ENCODE data around the gene DNASE1. TPM values are rescaled to one million over a fixed set of nuclear protein-coding genes. Genes with fewer than 3 reads are reported as not detected.

The DNASE1 gene
- total RNA-seq, 1 experiment from 2014 or later: 11.0 TPM

DNA sequence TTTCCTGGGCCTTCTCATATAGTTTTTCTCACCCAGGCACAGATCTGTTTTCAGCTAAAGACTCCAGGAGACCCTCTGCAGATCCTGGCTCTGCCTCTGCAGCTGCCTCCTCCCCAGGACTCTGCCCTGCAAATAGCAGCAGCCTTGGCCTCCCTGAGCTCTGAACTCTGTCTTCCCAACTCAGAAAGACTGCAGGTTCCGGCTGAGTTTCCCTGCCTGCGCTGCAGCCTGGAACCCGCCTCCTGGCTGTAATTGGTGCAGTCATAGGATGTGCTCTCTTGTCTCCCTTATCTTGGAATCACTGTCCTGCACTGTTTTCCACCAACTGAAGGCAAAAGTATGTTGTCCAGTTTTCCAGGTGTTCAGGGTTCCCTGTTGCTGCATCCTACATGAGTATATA is 14.3 kb upstream of the DNASE1 start:
- no TSS peak for BruUV-seq (replicated peaks)

DNA sequence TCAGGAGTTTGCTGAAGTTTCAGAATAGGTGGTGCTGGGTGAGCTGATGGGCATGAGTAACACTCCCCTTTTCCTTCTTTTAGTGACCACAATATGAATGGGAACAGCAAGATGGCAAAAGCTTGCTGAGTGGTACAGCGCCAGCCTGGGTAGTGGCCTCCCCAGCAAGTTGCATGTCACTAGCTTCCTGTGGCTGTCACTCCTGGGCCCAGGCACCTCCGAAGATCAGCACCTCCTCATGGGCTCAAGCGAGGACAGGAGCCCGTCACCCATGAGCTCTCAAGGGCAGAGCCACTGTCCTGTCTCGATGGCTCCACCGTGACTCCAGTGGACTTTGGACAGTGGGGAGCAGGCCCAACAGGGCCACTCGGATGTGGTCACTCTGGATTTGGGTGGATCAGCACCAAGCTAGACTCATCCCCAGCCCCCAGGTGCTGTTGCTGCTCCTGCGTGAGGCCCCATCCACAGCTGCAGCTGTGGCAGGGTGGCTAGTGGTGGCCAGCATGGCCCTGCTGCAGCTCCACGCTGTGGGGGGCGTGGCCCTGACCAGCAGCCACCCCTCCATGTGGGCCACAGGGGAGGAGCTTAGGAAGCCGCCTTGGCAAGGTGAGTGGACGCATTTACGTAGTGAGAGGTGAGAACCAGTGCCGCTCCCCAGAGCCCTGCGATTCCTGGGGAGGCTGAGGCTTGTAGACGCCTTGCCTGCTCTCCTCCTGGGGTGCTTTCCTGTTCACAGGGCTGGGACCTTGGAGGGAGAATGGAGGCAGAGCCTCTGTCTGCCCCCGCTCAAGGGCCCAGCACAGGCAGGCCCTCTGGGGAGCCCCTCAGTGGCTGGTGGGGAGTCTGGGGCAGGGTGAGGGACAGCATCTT is 13.6 kb upstream of the DNASE1 start:
- no peak overlapping the region for H2AFZ ChIP-seq (ENCODE audit: low read depth, low read length, poor library complexity, severe bottlenecking)
- POLR2A ChIA-PET: no interaction called here
- TF ChIP-seq EGR1 (IDR thresholded peaks at IDR 0.05; ENCODE audit: low read depth) (no peak), ELF1 (IDR thresholded peaks at IDR 0.05; ENCODE audit: borderline replicate concordance, low read depth) (no peak), JUND (IDR thresholded peaks at IDR 0.05) (no peak), POLR2A (IDR thresholded peaks at IDR 0.05; ENCODE audit: borderline replicate concordance, extremely low read depth, insufficient read depth, insufficient read length) (no peak)
- TF ChIP-seq, protein P1, sequence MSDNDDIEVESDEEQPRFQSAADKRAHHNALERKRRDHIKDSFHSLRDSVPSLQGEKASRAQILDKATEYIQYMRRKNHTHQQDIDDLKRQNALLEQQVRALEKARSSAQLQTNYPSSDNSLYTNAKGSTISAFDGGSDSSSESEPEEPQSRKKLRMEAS (IDR thresholded peaks at IDR 0.05): no peak
- CTCF ChIA-PET: interaction anchor here (0.9 kb wide), 1 partner anchor 13 kb away, joined by 3 read pairs; no protein-coding TSS in a partner anchor
- H3K4me2 ChIP-seq (ENCODE audit: low read length): no peak overlapping the region
- H3K36me3 ChIP-seq (ENCODE audit: control insufficient read depth in 1 of 2, insufficient read depth in 2 of 2, low read length in 2 of 2): no peaks in the 10 kb centered on the region
- intact Hi-C loops (cut with micrococcal nuclease): no loop called here
- no peaks in the 10 kb centered on the region for H3K27me3 ChIP-seq (ENCODE audit: insufficient read depth, low read length)
- DNase-seq (ENCODE audit: low read depth, low spot score) (no peak), ATAC-seq (no peak)
- RAD21 ChIA-PET (ENCODE audit: low non-redundant PET in 1 of 2, low total read pairs in 2 of 2, uncharacterized antibody in 2 of 2, unreplicated experiment in 2 of 2): no interaction called here
- H4K20me1 ChIP-seq (ENCODE audit: insufficient read depth): no peaks in the 10 kb centered on the region
- no TSS peak for BruUV-seq (replicated peaks)
- no peak overlapping the region for H3K27ac ChIP-seq (ENCODE audit: low read depth, low read length)
- no peaks in the 10 kb centered on the region for H3K9me3 ChIP-seq (ENCODE audit: control insufficient read depth in 1 of 2, insufficient read depth in 1 of 2, low read depth in 1 of 2, low read length in 2 of 2)
- no peak overlapping the region for H3K9ac ChIP-seq (ENCODE audit: low read length)
- H3K9me2 ChIP-seq (ENCODE audit: insufficient read depth): no peaks in the 10 kb centered on the region
- no peak overlapping the region for H3K4me3 ChIP-seq (replicated peaks in 1 of 2; ENCODE audit: low read depth in 1 of 2, low read length in 2 of 2)
- H3K79me2 ChIP-seq (ENCODE audit: insufficient read depth, low read length): no peaks in the 10 kb centered on the region
- peaks cover 33 to 35% of the 10 kb centered on the region in 2 experiments for H3K4me1 ChIP-seq (ENCODE audit: control insufficient read depth in 1 of 2, insufficient read depth in 2 of 2, low read length in 2 of 2)

More for the DNA sequence above, 14.3 kb upstream of the DNASE1 start:
- no peak overlapping the region for H3K4me2 ChIP-seq (ENCODE audit: low read length)
- no peak for DNase-seq (ENCODE audit: low read depth, low spot score)
- no peaks in the 10 kb centered on the region for H3K27me3 ChIP-seq (ENCODE audit: insufficient read depth, low read length)
- H3K79me2 ChIP-seq (ENCODE audit: insufficient read depth, low read length): no peaks in the 10 kb centered on the region
- ATAC-seq: no peak
- intact Hi-C loops (cut with micrococcal nuclease): no loop called here
- no peak overlapping the region for H3K9ac ChIP-seq (ENCODE audit: low read length)
- H3K36me3 ChIP-seq (ENCODE audit: control insufficient read depth in 1 of 2, insufficient read depth in 2 of 2, low read length in 2 of 2): no peaks in the 10 kb centered on the region
- H3K4me1 ChIP-seq (ENCODE audit: control insufficient read depth in 1 of 2, insufficient read depth in 2 of 2, low read length in 2 of 2): peaks cover 27 to 29% of the 10 kb centered on the region in 2 experiments
- RAD21 ChIA-PET (ENCODE audit: low non-redundant PET in 1 of 2, low total read pairs in 2 of 2, uncharacterized antibody in 2 of 2, unreplicated experiment in 2 of 2): no interaction called here
- POLR2A ChIA-PET: no interaction called here
- H3K27ac ChIP-seq (ENCODE audit: low read depth, low read length): no peak overlapping the region
- CTCF ChIA-PET: interaction anchor here (0.9 to 1.2 kb wide), 2 partner anchors 14 kb away, joined by 3 read pairs; no protein-coding TSS in a partner anchor
- no peaks in the 10 kb centered on the region for H4K20me1 ChIP-seq (ENCODE audit: insufficient read depth)
- no peaks in the 10 kb centered on the region for H3K9me2 ChIP-seq (ENCODE audit: insufficient read depth)
- H3K9me3 ChIP-seq (ENCODE audit: control insufficient read depth in 1 of 2, insufficient read depth in 1 of 2, low read depth in 1 of 2, low read length in 2 of 2): no peaks in the 10 kb centered on the region
- no peak overlapping the region for H2AFZ ChIP-seq (ENCODE audit: low read depth, low read length, poor library complexity, severe bottlenecking)
- TF ChIP-seq RAD21 (IDR thresholded peaks at IDR 0.05; ENCODE audit: low read depth): no peak
- TF ChIP-seq, protein P2, sequence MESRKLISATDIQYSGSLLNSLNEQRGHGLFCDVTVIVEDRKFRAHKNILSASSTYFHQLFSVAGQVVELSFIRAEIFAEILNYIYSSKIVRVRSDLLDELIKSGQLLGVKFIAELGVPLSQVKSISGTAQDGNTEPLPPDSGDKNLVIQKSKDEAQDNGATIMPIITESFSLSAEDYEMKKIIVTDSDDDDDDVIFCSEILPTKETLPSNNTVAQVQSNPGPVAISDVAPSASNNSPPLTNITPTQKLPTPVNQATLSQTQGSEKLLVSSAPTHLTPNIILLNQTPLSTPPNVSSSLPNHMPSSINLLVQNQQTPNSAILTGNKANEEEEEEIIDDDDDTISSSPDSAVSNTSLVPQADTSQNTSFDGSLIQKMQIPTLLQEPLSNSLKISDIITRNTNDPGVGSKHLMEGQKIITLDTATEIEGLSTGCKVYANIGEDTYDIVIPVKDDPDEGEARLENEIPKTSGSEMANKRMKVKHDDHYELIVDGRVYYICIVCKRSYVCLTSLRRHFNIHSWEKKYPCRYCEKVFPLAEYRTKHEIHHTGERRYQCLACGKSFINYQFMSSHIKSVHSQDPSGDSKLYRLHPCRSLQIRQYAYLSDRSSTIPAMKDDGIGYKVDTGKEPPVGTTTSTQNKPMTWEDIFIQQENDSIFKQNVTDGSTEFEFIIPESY (IDR thresholded peaks at IDR 0.05; ENCODE audit: extremely low read depth, insufficient replicate concordance, low read length): no peak
- TF ChIP-seq CEBPB (IDR thresholded peaks at IDR 0.05; ENCODE audit: low read depth): no peak
- TF ChIP-seq JUND (IDR thresholded peaks at IDR 0.05): no peak
- no peak for TF ChIP-seq ZFX (IDR thresholded peaks at IDR 0.05)
- H3K4me3 ChIP-seq (replicated peaks in 1 of 2; ENCODE audit: low read depth in 1 of 2, low read length in 2 of 2): no peak overlapping the region

All from HCT116 (cell line).